ENCODE measurements around the gene ITM2C.

The ITM2C gene

GRCh38 chr2:230886206-230886605 lies 21.5 kb downstream of the ITM2C start:
- H3K4me2 ChIP-seq (ENCODE audit: low read depth, low read length, poor library complexity, severe bottlenecking) = no peak overlapping the region
- H3F3A ChIP-seq (ENCODE audit: low read depth) = no peaks in the 10 kb centered on the region
- H3K9me2 ChIP-seq (replicated peaks; ENCODE audit: low read depth, low read length) = no peaks in the 10 kb centered on the region
- H3K27me3 ChIP-seq (ENCODE audit: insufficient read depth, low read length, poor library complexity, severe bottlenecking) = no peaks in the 10 kb centered on the region
- H3K9ac ChIP-seq (ENCODE audit: low read depth, low read length, poor library complexity, severe bottlenecking) = no peak overlapping the region
- no peak overlapping the region for H3K4me3 ChIP-seq (ENCODE audit: low read length, poor library complexity, severe bottlenecking)
- no peaks in the 10 kb centered on the region for H4K20me1 ChIP-seq (ENCODE audit: insufficient read depth, low read length, poor library complexity, severe bottlenecking)
- H3K36me3 ChIP-seq (ENCODE audit: insufficient read depth, low read length) = no peaks in the 10 kb centered on the region
- no peaks in the 10 kb centered on the region for H3K9me3 ChIP-seq (ENCODE audit: insufficient read depth, low read depth, low read length)
- H2AFZ ChIP-seq (ENCODE audit: low read length) = no peak overlapping the region
- no peaks in the 10 kb centered on the region for H3K4me1 ChIP-seq (ENCODE audit: insufficient read depth, low read length, poor library complexity, severe bottlenecking)
- no peaks in the 10 kb centered on the region for H3K79me2 ChIP-seq (ENCODE audit: insufficient read depth, low read length)
- TF ChIP-seq CTCF (conservative IDR thresholded peaks at IDR 0.05; ENCODE audit: low read length) = no peak
- TF ChIP-seq EZH2phosphoT487 (IDR thresholded peaks at IDR 0.05; ENCODE audit: borderline replicate concordance) = no peak

- no peak overlapping the region for H3K9ac ChIP-seq (ENCODE audit: low read depth, low read length, poor library complexity, severe bottlenecking)
- H3K36me3 ChIP-seq (ENCODE audit: insufficient read depth, low read length) = no peaks in the 10 kb centered on the region
- H3K4me3 ChIP-seq (ENCODE audit: low read length, poor library complexity, severe bottlenecking) = no peak overlapping the region
- H3K4me1 ChIP-seq (ENCODE audit: insufficient read depth, low read length, poor library complexity, severe bottlenecking) = no peaks in the 10 kb centered on the region
- no peak overlapping the region for H2AFZ ChIP-seq (ENCODE audit: low read length)
- no peaks in the 10 kb centered on the region for H3K27me3 ChIP-seq (ENCODE audit: insufficient read depth, low read length, poor library complexity, severe bottlenecking)
- H3F3A ChIP-seq (ENCODE audit: low read depth) = no peaks in the 10 kb centered on the region
- H3K79me2 ChIP-seq (ENCODE audit: insufficient read depth, low read length) = no peaks in the 10 kb centered on the region
- TF ChIP-seq CTCF (conservative IDR thresholded peaks at IDR 0.05; ENCODE audit: low read length) (no peak), EZH2phosphoT487 (IDR thresholded peaks at IDR 0.05; ENCODE audit: borderline replicate concordance) (no peak)
- H3K9me2 ChIP-seq (replicated peaks; ENCODE audit: low read depth, low read length) = no peaks in the 10 kb centered on the region
- H4K20me1 ChIP-seq (ENCODE audit: insufficient read depth, low read length, poor library complexity, severe bottlenecking) = no peaks in the 10 kb centered on the region
- H3K4me2 ChIP-seq (ENCODE audit: low read depth, low read length, poor library complexity, severe bottlenecking) = no peak overlapping the region
- H3K9me3 ChIP-seq (ENCODE audit: insufficient read depth, low read depth, low read length) = no peaks in the 10 kb centered on the region
Measured at GRCh38 chr2:230886671-230887071, 21.9 kb downstream of the ITM2C start.

GRCh38 chr2:230887342-230887741 lies 22.6 kb downstream of the ITM2C start:
- no peaks in the 10 kb centered on the region for H3K79me2 ChIP-seq (ENCODE audit: insufficient read depth, low read length)
- no peak overlapping the region for H3K4me3 ChIP-seq (ENCODE audit: low read length, poor library complexity, severe bottlenecking)
- no peak for TF ChIP-seq CTCF (conservative IDR thresholded peaks at IDR 0.05; ENCODE audit: low read length)
- no peak for TF ChIP-seq EZH2phosphoT487 (IDR thresholded peaks at IDR 0.05; ENCODE audit: borderline replicate concordance)
- H3K9me2 ChIP-seq (replicated peaks; ENCODE audit: low read depth, low read length) = no peaks in the 10 kb centered on the region
- no peaks in the 10 kb centered on the region for H3K4me1 ChIP-seq (ENCODE audit: insufficient read depth, low read length, poor library complexity, severe bottlenecking)
- H3F3A ChIP-seq (ENCODE audit: low read depth) = no peaks in the 10 kb centered on the region
- H3K9ac ChIP-seq (ENCODE audit: low read depth, low read length, poor library complexity, severe bottlenecking) = no peak overlapping the region
- H4K20me1 ChIP-seq (ENCODE audit: insufficient read depth, low read length, poor library complexity, severe bottlenecking) = no peaks in the 10 kb centered on the region
- H3K4me2 ChIP-seq (ENCODE audit: low read depth, low read length, poor library complexity, severe bottlenecking) = no peak overlapping the region
- no peaks in the 10 kb centered on the region for H3K36me3 ChIP-seq (ENCODE audit: insufficient read depth, low read length)
- no peaks in the 10 kb centered on the region for H3K27me3 ChIP-seq (ENCODE audit: insufficient read depth, low read length, poor library complexity, severe bottlenecking)
- no peaks in the 10 kb centered on the region for H3K9me3 ChIP-seq (ENCODE audit: insufficient read depth, low read depth, low read length)
- no peak overlapping the region for H2AFZ ChIP-seq (ENCODE audit: low read length)
